Suprapubic skin (tissue), 4 donors: Measurements from ENCODE around the gene ADCY6. TPM values are rescaled to one million over a fixed set of nuclear protein-coding genes. Genes with fewer than 3 reads are reported as not detected.

ENCODE experiments used
- DNase-seq, 2 donors: peaks; one replicate each; pipeline ENCODE4 v3.0.0-alpha.2; 2019; ENCODE audit warnings: low spot score in 2 of 2
- H3K27ac ChIP-seq: fragments of 200-600 bp; sonication (generic); one replicate; pipeline ENCODE4 v1.5.1; 2019
- H3K27me3 ChIP-seq: fragments of 200-600 bp; sonication (generic); one replicate; pipeline ENCODE4 v1.5.1; 2019
- H3K36me3 ChIP-seq: fragments of 200-600 bp; sonication (generic); one replicate; pipeline ENCODE4 v1.5.1; 2019
- H3K4me1 ChIP-seq: fragments of 200-600 bp; sonication (generic); one replicate; pipeline ENCODE4 v1.5.1; 2019
- H3K4me3 ChIP-seq: fragments of 200-600 bp; sonication (generic); one replicate; pipeline ENCODE4 v1.5.1; 2019; ENCODE audit warnings: mild to moderate bottlenecking
- H3K9me3 ChIP-seq: fragments of 200-600 bp; sonication (generic); one replicate; pipeline ENCODE4 v1.5.1; 2019
- CTCF ChIP-seq, 2 donors: fragments of 200-600 bp in 1 of 2; fragments of 450-650 bp in 1 of 2; sonication (generic) in 1 of 2; IDR thresholded peaks; one replicate each; pipeline ENCODE4 v1.5.1; 2016 to 2019; ENCODE audit warnings: antibody characterized with exemption in 2 of 2, mild to moderate bottlenecking in 1 of 2, moderate library complexity in 1 of 2
- EP300 ChIP-seq: sonication (generic); formaldehyde crosslinking; IDR thresholded peaks from one replicate; pipeline ENCODE4 v1.6.1; 2017; ENCODE audit warnings: antibody characterized with exemption
- POLR2A ChIP-seq, 2 donors: fragments of 450-650 bp; IDR thresholded peaks; one replicate each; pipeline ENCODE4 v1.6.1; 2017; ENCODE audit warnings: antibody characterized with exemption in 2 of 2, mild to moderate bottlenecking in 2 of 2, moderate library complexity in 2 of 2
- POLR2AphosphoS5 ChIP-seq, 3 donors: sonication (generic); formaldehyde crosslinking; IDR thresholded peaks; one replicate each; pipeline ENCODE4 v1.6.1; 2017; ENCODE audit warnings: antibody characterized with exemption in 3 of 3
- WGBS: methylation state at CpG from one replicate; pipeline ENCODE4 v1.1.5; 2018; 5-methylcytosine and 5-hydroxymethylcytosine counted together
- total RNA-seq, 4 donors: library from RNA; depleted of rRNA; stranded (reverse); fragments of >200 nt; gene quantifications; one replicate each; pipeline ENCODE4 v1.1.0, GENCODE V29; 2016

Gene ADCY6
- total RNA-seq, 4 donors from 2014 or later = 11.2 to 48.4 (median 19.0) TPM

- no peak for DNase-seq
- WGBS = 59% methylated on average over 5 of the region's 5 CpGs
- no peaks in the 10 kb centered on the region for H3K36me3 ChIP-seq
- no peak overlapping the region for H3K4me3 ChIP-seq
- no peaks in the 10 kb centered on the region for H3K27me3 ChIP-seq
- H3K9me3 ChIP-seq = no peaks in the 10 kb centered on the region
- peaks cover 19% of the 10 kb centered on the region for H3K4me1 ChIP-seq
- H3K27ac ChIP-seq = no peak overlapping the region
- TF ChIP-seq EP300 = no peak
- no peak for TF ChIP-seq CTCF (IDR thresholded peaks at IDR 0.05)
- no peak for TF ChIP-seq POLR2AphosphoS5 (IDR thresholded peaks at IDR 0.05)
- TF ChIP-seq POLR2A (IDR thresholded peaks at IDR 0.05) = no peak
Measured at GRCh38 chr12:48810903-48811431, 22.1 kb upstream of the ADCY6 start.

- no peaks in the 10 kb centered on the region for H3K4me1 ChIP-seq
- no peak for DNase-seq
- 91% methylated on average over 3 of the region's 3 CpGs for WGBS
- H3K36me3 ChIP-seq = no peaks in the 10 kb centered on the region
- no peaks in the 10 kb centered on the region for H3K9me3 ChIP-seq
- no peak for TF ChIP-seq EP300
- no peak for TF ChIP-seq POLR2AphosphoS5 (IDR thresholded peaks at IDR 0.05)
- no peak for TF ChIP-seq POLR2A (IDR thresholded peaks at IDR 0.05)
- TF ChIP-seq CTCF (IDR thresholded peaks at IDR 0.05) = no peak
- no peak overlapping the region for H3K4me3 ChIP-seq
- H3K27me3 ChIP-seq = no peaks in the 10 kb centered on the region
- H3K27ac ChIP-seq = no peak overlapping the region
Measured at GRCh38 chr12:48807981-48808380, 19.1 kb upstream of the ADCY6 start.

- H3K36me3 ChIP-seq = no peaks in the 10 kb centered on the region
- H3K4me3 ChIP-seq = no peak overlapping the region
- 42% methylated on average over 1 of the region's 1 CpG for WGBS
- H3K4me1 ChIP-seq = no peaks in the 10 kb centered on the region
- H3K27ac ChIP-seq = no peak overlapping the region
- no peak for DNase-seq
- peaks cover 8% of the 10 kb centered on the region for H3K27me3 ChIP-seq
- H3K9me3 ChIP-seq = no peaks in the 10 kb centered on the region
- TF ChIP-seq CTCF (IDR thresholded peaks at IDR 0.05) (no peak), POLR2A (IDR thresholded peaks at IDR 0.05) (no peak), EP300 (no peak), POLR2AphosphoS5 (IDR thresholded peaks at IDR 0.05) (no peak)
Measured at GRCh38 chr12:48803675-48804074, 14.8 kb upstream of the ADCY6 start.

GRCh38 chr12:48800971-48801370 is 12.1 kb upstream of the ADCY6 start:
- H3K4me3 ChIP-seq = no peak overlapping the region
- no peak for TF ChIP-seq POLR2AphosphoS5 (IDR thresholded peaks at IDR 0.05)
- no peak for TF ChIP-seq EP300
- TF ChIP-seq CTCF (IDR thresholded peaks at IDR 0.05) = no peak
- no peak for TF ChIP-seq POLR2A (IDR thresholded peaks at IDR 0.05)
- no peak for DNase-seq
- WGBS = 31% methylated on average over 1 of the region's 14 CpGs
- H3K9me3 ChIP-seq = no peaks in the 10 kb centered on the region
- no peak overlapping the region for H3K27ac ChIP-seq
- peaks cover 8% of the 10 kb centered on the region for H3K27me3 ChIP-seq
- H3K4me1 ChIP-seq = no peaks in the 10 kb centered on the region
- no peaks in the 10 kb centered on the region for H3K36me3 ChIP-seq

GRCh38 chr12:48800457-48800856 is 11.6 kb upstream of the ADCY6 start:
- DNase-seq = no peak
- no peak for TF ChIP-seq POLR2AphosphoS5 (IDR thresholded peaks at IDR 0.05)
- no peak for TF ChIP-seq CTCF (IDR thresholded peaks at IDR 0.05)
- no peak for TF ChIP-seq POLR2A (IDR thresholded peaks at IDR 0.05)
- no peak for TF ChIP-seq EP300
- no peaks in the 10 kb centered on the region for H3K4me1 ChIP-seq
- H3K36me3 ChIP-seq = no peaks in the 10 kb centered on the region
- no peak overlapping the region for H3K4me3 ChIP-seq
- no peak overlapping the region for H3K27ac ChIP-seq
- 94% methylated on average over 9 of the region's 14 CpGs for WGBS
- peaks cover 8% of the 10 kb centered on the region for H3K27me3 ChIP-seq
- no peaks in the 10 kb centered on the region for H3K9me3 ChIP-seq
